NCI-H187 (cell line): ENCODE results near the gene FYN.
"Not testable (repeated sequence)": the region's sequence is repeated elsewhere in the genome, so short reads cannot be mapped to it uniquely, and the experiment has no call there.

Experiments
- DNase-seq, 2 experiments: peaks; one replicate each; lab custom pipeline; 2025; lab: John Stamatoyannopoulos, UW

FYN gene

GRCh38 chr6:111660531-111660930 is 212.7 kb downstream of the FYN start:
- DNase-seq, result no peak

- no peak for DNase-seq
Observed at GRCh38 chr6:111658462-111659154, 214.6 kb downstream of the FYN start.

GRCh38 chr6:111657146-111657545 is 216.1 kb downstream of the FYN start:
- no peak for DNase-seq

- peak; percentile 41 to 45 for DNase-seq
Observed at GRCh38 chr6:111653979-111654378, 219.3 kb downstream of the FYN start.

GRCh38 chr6:111653434-111653833 is 219.8 kb downstream of the FYN start:
- DNase-seq, result no peak

GRCh38 chr6:111652156-111652555 is 221.1 kb downstream of the FYN start:
- DNase-seq, result no peak

GRCh38 chr6:111651185-111652034 is 221.8 kb downstream of the FYN start:
- peak; percentile 84 to 87 for DNase-seq

- DNase-seq, result no peak
Observed at GRCh38 chr6:111650049-111650448, 223.2 kb downstream of the FYN start.

- no peak for DNase-seq
Observed at GRCh38 chr6:111648100-111648499, 225.2 kb downstream of the FYN start.

- no peak for DNase-seq
Observed at GRCh38 chr6:111646942-111647341, 226.3 kb downstream of the FYN start.

- no peak for DNase-seq
Observed at GRCh38 chr6:111646034-111646433, 227.2 kb downstream of the FYN start.

GRCh38 chr6:111644893-111645430 is 228.3 kb downstream of the FYN start:
- DNase-seq, result no peak

GRCh38 chr6:111642463-111643158 is 230.6 kb downstream of the FYN start:
- DNase-seq, result no peak

GRCh38 chr6:111639266-111639665 is 234.0 kb downstream of the FYN start:
- no peak for DNase-seq

- DNase-seq, result not testable (repeated sequence)
Observed at GRCh38 chr6:111634981-111635380, 238.3 kb downstream of the FYN start.

- DNase-seq, result no peak
Observed at GRCh38 chr6:111633822-111634221, 239.4 kb downstream of the FYN start.

- no peak for DNase-seq
Observed at GRCh38 chr6:111632468-111633247, 240.6 kb downstream of the FYN start.

GRCh38 chr6:111631903-111632460 is 241.3 kb downstream of the FYN start:
- peak; percentile 87 to 97 for DNase-seq

- no peak for DNase-seq
Observed at GRCh38 chr6:111631018-111631417, 242.2 kb downstream of the FYN start.

GRCh38 chr6:111628142-111628850 is 245.0 kb downstream of the FYN start:
- no peak for DNase-seq

- DNase-seq, result peak; percentile 27 to 66
Observed at GRCh38 chr6:111626441-111626840, 246.8 kb downstream of the FYN start.
